T-helper 1 cell treated with Interleukin-12 subunit alpha and Interleukin-12 subunit beta and Interleukin-4 antibody, amounts not matched to agents 30 μg/mL and 1 μg/mL, for 36 hours (primary cell): ENCODE measurements around the gene TRIM46.
"Not testable (repeated sequence)": the region's sequence is repeated elsewhere in the genome, so short reads cannot be mapped to it uniquely, and the experiment has no call there.

Experiments
- H3K27ac Mint-ChIP-seq: one replicate; pipeline ENCODE4 v1.8.0; 2021; ENCODE audit warnings: mild to moderate bottlenecking, mixed read lengths
- H3K27me3 Mint-ChIP-seq: one replicate; pipeline ENCODE4 v1.8.0; 2021; ENCODE audit warnings: low read depth, mixed read lengths
- H3K36me3 Mint-ChIP-seq: one replicate; pipeline ENCODE4 v1.8.0; 2021; ENCODE audit warnings: low read depth, mixed read lengths
- H3K4me1 Mint-ChIP-seq: one replicate; pipeline ENCODE4 v1.8.0; 2021; ENCODE audit warnings: low read depth, mixed read lengths
- H3K4me3 Mint-ChIP-seq: one replicate; pipeline ENCODE4 v1.8.0; 2021; ENCODE audit warnings: mild to moderate bottlenecking, moderate library complexity, mixed read lengths
- H3K9me3 Mint-ChIP-seq: one replicate; pipeline ENCODE4 v1.8.0; 2021; ENCODE audit warnings: mixed read lengths

The TRIM46 gene

DNA sequence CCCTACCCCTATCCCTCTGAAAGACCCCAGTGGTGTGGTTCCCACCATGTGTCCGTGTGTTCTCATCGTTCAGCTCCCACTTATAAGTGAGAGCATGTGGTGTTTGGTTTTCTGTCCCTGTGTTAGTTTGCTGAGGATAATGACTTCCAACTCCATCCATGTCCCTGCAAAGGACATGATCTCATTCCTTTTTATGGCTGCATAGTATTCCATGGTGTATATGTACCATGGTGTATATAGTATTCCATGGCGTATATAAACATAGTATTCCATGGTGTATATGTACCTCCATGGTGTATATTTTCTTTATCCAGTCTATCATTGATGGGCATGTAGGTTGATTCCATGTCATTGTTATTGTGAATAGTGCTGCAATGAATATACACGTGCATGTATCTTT, 9.9 kb upstream of the TRIM46 start:
- not testable (repeated sequence) for H3K36me3 Mint-ChIP-seq, H3K27ac Mint-ChIP-seq, H3K4me3 Mint-ChIP-seq, H3K27me3 Mint-ChIP-seq, H3K9me3 Mint-ChIP-seq, H3K4me1 Mint-ChIP-seq

DNA sequence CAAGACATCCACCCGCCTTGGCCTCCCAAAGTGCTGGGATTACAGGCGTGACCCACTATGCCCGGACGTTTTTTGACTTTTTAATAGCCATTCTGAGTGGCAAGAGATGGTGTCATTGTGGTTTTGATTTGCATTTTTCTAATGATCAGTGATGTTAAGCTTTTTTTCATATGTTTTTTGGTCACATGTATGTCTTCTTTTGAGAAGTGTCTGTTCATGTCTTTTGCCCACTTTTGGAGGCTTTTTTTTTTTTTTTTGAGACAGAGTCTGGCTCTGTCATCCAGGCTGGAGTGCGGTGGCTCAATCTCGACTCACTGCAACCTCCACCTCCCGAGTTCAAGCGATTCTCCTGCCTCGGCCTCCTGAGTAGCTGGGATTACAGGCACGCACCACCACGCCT, 9.0 kb upstream of the TRIM46 start:
- H3K9me3 Mint-ChIP-seq, H3K27ac Mint-ChIP-seq, H3K4me1 Mint-ChIP-seq, H3K27me3 Mint-ChIP-seq, H3K4me3 Mint-ChIP-seq, H3K36me3 Mint-ChIP-seq: not testable (repeated sequence)

DNA sequence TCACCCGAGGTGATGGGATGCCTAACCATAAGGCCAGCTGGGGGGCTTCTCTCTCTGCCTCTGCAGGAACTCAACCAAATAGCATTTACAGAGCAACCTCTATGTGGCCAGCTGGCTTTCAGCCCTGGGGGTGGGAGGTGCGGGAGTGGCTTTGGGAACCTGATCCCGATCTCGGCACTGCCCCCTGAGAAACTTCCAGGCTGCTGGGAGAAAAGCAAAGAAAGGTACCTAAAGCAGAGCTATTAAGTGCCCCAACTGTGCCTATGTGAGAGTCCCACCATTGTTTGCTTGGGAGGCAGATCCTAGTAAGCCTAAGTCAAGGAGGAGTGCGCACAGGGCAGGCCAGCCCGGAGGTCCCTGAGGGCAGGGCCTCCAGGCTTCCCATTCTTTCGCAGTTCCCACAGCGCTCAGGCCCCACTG, 7.6 kb upstream of the TRIM46 start:
- H3K4me1 Mint-ChIP-seq: peaks cover 9% of the 10 kb centered on the region
- no peak overlapping the region for H3K4me3 Mint-ChIP-seq
- no peaks in the 10 kb centered on the region for H3K9me3 Mint-ChIP-seq
- H3K27ac Mint-ChIP-seq: no peak overlapping the region
- no peaks in the 10 kb centered on the region for H3K27me3 Mint-ChIP-seq
- H3K36me3 Mint-ChIP-seq: peaks cover 12% of the 10 kb centered on the region

DNA sequence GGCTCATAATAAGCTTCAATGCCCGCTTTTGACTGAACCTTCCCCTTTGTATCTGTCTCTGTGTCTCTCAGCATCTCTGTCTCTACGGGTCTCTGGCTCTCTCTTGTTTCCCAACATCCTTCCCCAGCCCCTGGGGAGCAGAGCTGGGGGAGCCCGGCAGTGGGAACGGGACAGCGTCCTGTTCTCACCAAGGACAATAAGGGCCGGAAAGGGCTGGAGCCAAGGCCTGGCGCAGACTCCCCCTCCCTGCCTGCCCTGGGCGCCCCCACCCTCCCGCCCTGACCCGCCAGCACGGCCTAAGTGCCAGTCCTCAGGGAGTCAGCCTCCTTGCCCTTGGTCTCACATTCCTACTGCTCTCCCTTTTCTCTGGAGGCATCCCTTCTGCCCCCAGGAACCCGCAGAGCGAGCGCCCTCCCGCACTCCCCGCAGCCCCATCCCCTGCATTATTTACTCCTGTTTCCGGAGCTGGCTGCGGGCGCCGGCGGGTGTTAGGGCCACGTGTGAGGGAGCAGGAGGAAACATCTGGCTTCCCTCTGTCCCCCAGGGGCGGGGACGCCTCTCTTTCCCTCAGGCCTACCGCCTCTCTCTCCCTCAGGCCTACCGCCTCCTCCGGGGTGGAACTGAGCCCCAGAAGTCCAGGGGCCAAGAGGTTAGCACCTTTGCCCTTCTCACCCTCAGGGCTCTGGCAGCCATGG, 7.0 kb upstream of the TRIM46 start:
- peaks cover 12% of the 10 kb centered on the region for H3K36me3 Mint-ChIP-seq
- no peaks in the 10 kb centered on the region for H3K9me3 Mint-ChIP-seq
- peaks cover 9% of the 10 kb centered on the region for H3K4me1 Mint-ChIP-seq
- no peak overlapping the region for H3K4me3 Mint-ChIP-seq
- no peak overlapping the region for H3K27ac Mint-ChIP-seq
- no peaks in the 10 kb centered on the region for H3K27me3 Mint-ChIP-seq

DNA sequence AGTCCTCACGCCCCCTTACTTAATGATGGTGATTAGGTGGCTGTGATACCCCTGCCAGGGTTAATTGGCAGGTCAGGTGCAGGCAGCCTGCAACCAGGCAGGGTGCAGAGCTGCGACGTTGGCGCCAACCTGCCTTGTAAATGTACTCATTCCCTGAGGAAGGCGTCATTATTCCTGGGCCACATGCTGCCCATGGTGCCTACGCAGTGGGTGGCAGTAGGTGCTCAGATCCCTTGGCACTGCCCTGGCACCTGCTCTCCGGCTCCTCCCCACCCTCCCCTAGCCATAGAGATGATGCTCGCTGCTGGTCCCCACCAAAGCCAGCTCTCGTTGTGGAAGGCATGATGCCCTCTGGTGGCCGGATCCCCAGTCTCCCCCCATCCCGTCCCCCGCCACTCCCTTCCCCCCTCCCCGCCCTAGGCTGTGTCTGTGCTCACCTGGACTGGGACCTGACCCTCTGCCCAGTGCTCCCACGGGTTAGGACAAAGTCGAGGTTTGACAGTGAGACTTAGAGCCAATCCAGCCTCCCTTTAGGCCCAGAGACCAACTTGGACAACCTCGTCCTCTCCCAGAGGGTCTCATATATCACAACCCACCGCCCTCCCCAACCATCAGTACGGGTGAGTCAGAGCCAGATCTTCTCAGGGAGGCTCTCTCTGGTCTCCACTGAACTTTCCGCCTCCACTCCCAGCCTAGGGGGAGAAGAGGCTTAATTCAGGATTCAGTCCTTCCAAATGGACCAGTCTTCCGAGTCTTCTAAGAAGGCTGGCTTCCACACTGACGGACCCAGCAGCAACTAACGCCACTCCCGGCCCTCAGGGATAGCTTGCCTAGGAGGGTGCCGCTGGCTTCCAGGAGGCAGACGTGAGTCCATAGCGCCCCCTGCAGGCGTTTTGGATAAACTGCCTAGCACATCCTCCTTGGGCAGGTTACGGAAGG, 6.2 kb upstream of the TRIM46 start:
- Mint-ChIP-seq H3K9me3 (no peaks in the 10 kb centered on the region), H3K27ac (peak overlapping the region; percentile 24), H3K36me3 (peaks cover 12% of the 10 kb centered on the region), H3K27me3 (no peaks in the 10 kb centered on the region), H3K4me1 (peaks cover 16% of the 10 kb centered on the region), H3K4me3 (peak overlapping the region; percentile 15)

DNA sequence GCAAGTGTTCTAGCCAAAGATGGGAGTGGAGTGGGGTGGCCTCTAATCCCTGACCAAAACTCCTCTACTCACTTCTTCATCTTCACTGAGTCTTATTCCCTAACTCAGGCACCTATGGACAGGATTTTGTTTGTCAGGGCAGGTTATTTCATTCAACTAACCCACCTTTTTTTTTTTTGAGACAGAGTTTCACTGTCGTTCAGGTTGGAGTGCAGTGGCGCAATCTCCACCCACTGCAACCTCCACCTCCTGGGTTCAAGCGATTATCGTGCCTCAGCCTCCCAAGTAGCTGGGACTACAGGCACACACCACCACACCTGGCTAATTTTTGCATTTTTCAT, 5.6 kb upstream of the TRIM46 start:
- H3K27me3 Mint-ChIP-seq, H3K9me3 Mint-ChIP-seq, H3K4me3 Mint-ChIP-seq: not testable (repeated sequence)
- H3K36me3 Mint-ChIP-seq: peaks cover 13% of the 10 kb centered on the region
- peak overlapping the region; percentile 24 for H3K27ac Mint-ChIP-seq
- peaks cover 19% of the 10 kb centered on the region for H3K4me1 Mint-ChIP-seq

DNA sequence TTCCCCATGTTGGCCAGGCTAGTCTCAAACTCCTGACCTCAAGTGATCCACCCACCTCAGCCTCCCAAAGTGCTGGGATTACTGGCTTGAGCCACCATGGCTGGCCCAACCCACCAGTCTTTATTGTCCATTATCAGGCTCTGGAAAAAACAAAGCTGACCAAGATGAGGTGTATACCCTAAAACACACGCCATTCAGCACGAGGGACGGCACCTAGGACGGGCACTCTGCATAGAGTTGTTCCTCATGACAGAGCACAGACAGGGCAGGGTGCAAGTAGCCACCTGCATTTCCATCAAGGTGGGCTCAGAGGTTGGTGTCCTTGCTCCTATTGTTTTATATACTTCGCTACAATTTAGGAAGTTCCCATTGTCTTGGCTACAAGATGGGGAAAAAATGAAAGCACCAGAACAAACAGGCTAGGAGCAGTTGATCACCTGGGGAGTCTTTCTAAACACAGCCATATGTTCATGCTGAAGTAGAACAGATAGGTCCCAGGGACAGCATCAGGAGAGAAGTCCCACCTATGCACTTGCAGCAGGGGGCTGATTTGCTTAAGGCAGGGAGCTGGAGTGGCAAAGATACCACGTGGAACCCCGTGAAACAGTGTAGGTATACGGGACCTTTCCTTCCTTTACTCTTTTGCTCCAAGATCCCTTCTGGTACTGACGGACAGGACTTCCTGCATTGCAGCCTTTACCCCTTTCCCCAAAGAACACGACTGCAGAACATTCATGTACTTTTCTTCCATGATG, 5.0 kb upstream of the TRIM46 start:
- Mint-ChIP-seq H3K27ac (no peak overlapping the region), H3K27me3 (no peaks in the 10 kb centered on the region), H3K4me3 (no peak overlapping the region), H3K36me3 (peaks cover 16% of the 10 kb centered on the region), H3K4me1 (peaks cover 24% of the 10 kb centered on the region), H3K9me3 (no peaks in the 10 kb centered on the region)

DNA sequence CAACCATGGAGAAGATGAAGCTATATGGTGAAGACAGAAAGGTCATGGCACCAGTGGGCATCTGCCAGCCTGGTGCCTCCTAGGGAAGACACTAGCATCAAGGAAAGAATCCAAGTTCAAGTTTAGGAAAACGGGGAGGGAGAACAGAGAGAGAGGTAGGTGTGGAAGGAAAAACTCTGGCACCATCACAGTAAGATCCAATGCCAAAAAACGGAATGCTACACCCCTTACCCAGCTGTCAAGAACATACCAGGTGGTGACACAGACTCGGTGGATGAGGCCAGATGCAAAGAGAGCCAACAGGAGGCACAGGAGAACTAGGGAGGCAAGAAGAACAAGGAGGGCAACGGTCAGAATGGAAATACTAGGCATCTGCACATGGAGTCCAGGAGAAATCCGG, 4.1 kb upstream of the TRIM46 start:
- H3K27ac Mint-ChIP-seq: peak overlapping the region; percentile 7
- peaks cover 24% of the 10 kb centered on the region for H3K4me1 Mint-ChIP-seq
- H3K27me3 Mint-ChIP-seq: no peaks in the 10 kb centered on the region
- no peaks in the 10 kb centered on the region for H3K9me3 Mint-ChIP-seq
- peaks cover 16% of the 10 kb centered on the region for H3K36me3 Mint-ChIP-seq
- H3K4me3 Mint-ChIP-seq: no peak overlapping the region

DNA sequence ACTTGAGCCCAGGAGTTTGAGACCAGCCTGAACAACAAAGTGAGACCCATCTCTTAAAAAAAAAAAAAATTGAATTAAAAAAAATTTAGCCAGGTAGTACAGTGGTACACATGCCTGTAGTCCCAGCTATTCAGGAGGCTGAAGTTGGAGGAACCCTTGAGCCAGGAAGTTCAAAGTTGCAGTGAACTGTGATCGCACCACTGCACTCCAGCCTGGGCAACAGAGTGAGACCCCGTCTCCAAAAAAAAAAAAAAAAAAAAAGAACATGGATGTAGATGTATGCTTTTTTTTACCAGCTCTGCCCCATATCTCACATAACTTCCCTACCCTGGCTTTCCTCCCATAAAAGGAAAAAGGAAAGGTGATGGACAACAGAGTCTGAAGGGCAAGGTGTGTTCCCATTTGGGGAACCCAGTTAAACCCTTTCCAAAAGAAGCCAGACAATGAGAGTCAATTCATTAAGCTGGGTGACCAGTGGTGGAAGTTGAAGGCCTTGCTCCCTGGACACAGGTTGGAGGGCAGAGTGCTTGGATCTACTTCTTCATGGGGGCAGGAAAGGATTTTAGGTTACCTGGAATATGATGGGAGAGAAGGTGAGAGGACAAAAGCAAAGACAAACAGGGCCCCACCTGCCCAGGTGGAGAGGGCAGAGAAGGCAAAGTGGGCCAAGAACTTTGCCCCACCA, 3.4 kb upstream of the TRIM46 start:
- no peak overlapping the region for H3K27ac Mint-ChIP-seq
- H3K36me3 Mint-ChIP-seq: peaks cover 16% of the 10 kb centered on the region
- H3K4me3 Mint-ChIP-seq: peak overlapping the region; percentile 26
- no peaks in the 10 kb centered on the region for H3K9me3 Mint-ChIP-seq
- no peaks in the 10 kb centered on the region for H3K27me3 Mint-ChIP-seq
- H3K4me1 Mint-ChIP-seq: peaks cover 30% of the 10 kb centered on the region

DNA sequence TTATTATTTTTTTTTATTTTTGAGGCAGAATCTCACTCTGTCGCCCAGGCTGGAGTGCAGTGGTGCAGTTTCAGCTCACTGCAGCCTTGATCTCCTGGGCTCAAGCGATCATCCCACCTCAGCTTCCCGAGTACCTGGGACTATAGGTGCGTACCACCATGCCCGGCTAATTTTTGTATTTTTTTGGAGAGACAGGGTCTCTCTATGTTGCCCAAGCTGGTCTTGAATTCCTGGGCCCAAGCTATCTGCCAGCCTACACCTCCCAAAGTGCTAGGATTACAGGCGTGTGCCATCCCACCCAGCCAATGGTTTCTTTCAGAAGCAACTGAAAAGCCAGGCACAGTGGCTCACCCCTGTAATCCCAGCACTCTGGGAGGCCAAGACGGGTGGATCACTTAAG, 2.8 kb upstream of the TRIM46 start:
- peaks cover 35% of the 10 kb centered on the region for H3K4me1 Mint-ChIP-seq
- no peak overlapping the region for H3K27ac Mint-ChIP-seq
- peaks cover 16% of the 10 kb centered on the region for H3K36me3 Mint-ChIP-seq
- no peaks in the 10 kb centered on the region for H3K9me3 Mint-ChIP-seq
- no peak overlapping the region for H3K4me3 Mint-ChIP-seq
- H3K27me3 Mint-ChIP-seq: no peaks in the 10 kb centered on the region

DNA sequence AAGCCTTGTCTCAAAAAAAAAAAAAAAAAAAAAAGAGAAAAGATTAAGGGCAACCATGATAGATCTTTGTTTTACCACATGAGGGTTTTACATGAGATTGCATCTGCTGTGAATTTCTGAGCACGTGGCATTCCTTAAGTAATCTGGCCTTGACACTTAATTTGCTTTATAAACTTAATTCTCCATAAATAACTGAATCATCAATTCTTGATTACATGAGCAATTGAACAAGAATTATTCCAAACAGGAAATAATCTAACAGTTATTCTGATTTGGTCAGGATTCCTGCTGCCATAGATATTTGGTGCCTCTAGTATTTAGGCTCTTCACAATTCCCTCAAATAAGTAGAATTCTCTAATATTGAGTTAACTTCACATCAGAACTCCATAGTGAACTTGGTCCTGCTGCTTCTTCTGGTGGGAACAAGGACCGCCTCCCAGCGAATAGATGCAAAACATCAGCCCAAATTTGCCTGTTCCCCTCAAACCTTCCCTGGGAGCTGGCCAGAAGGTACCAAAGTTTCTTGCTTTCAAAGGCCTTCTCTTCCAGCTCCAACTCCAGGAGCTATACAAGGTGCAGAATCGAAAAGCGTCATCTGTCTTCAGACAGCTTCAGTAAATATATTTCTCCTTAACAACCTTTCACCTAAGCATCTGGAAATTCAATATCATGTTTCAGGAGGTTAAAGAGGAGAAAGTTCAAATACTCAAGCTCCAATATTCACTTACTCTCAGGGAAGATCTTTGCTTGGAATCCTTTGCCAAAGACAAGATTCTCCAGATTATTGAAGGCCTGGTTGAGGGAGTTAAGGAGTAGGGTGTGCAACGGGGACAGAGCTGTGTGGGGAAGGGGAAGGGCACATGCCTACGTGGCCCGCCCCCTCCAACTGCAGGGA, 1.6 kb upstream of the TRIM46 start:
- Mint-ChIP-seq H3K36me3 (peaks cover 22% of the 10 kb centered on the region), H3K27ac (peak overlapping the region; percentile 97), H3K9me3 (no peaks in the 10 kb centered on the region), H3K4me3 (peak overlapping the region; percentile 97), H3K27me3 (no peaks in the 10 kb centered on the region), H3K4me1 (peaks cover 45% of the 10 kb centered on the region)

DNA sequence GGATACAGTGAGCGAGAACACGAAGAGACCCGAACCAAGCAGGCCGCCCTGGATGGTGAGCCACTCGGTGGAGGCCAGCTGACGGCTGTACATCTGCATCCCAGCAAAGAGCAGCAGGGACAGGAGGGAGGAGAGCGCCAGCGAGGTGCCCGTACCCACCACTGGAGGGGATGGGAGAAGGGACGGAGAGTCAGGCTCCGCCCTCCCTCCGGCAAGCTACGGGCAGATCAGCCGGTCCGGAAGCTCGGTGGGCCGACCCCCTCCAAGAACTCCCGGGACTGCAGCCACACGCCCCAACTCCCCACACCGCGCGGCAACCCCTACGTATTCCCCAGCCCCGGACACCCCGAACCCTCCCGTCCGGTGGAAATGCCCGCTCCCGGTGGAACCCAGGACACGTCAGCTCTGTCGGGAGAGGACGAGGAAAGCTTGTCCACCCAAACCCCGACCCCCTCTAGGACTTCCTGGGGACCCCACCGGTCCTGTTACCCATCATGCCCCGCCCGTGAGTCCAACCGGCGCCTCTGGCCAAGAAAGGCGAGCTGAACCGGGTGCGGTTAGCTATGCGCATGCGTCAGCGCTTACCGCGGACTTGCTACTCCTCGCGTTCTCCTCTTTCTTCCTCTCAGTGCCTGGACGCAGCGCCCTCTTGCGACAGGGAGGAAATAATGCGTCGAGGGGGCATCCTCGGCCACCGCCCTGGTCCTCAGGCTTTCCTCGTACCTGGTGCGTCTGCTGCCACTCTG, 744 bp upstream of the TRIM46 start, which contains the start of gene KRTCAP2:
KRTCAP2 (minus strand) TSS at position 573 of the 746 bp plus-strand sequence; CDS start at position 493, 80 bp downstream.
- Mint-ChIP-seq H3K27me3 (no peaks in the 10 kb centered on the region), H3K4me1 (peaks cover 42% of the 10 kb centered on the region), H3K36me3 (peaks cover 28% of the 10 kb centered on the region), H3K27ac (peak within 1 kb of the TSS; percentile 97), H3K4me3 (peak within 1 kb of the TSS; percentile 97), H3K9me3 (no peaks in the 10 kb centered on the region)
